GM15510 (cell line): ENCODE results near the gene KLHL14.

Experiments
- POLR2A ChIP-seq: IDR thresholded peaks from 3 replicates; pipeline ENCODE4 v1.6.1; 2011; ENCODE audit warnings: borderline replicate concordance; ENCODE audit not compliant: insufficient read length; ENCODE audit errors: extremely low read depth

The KLHL14 gene

DNA sequence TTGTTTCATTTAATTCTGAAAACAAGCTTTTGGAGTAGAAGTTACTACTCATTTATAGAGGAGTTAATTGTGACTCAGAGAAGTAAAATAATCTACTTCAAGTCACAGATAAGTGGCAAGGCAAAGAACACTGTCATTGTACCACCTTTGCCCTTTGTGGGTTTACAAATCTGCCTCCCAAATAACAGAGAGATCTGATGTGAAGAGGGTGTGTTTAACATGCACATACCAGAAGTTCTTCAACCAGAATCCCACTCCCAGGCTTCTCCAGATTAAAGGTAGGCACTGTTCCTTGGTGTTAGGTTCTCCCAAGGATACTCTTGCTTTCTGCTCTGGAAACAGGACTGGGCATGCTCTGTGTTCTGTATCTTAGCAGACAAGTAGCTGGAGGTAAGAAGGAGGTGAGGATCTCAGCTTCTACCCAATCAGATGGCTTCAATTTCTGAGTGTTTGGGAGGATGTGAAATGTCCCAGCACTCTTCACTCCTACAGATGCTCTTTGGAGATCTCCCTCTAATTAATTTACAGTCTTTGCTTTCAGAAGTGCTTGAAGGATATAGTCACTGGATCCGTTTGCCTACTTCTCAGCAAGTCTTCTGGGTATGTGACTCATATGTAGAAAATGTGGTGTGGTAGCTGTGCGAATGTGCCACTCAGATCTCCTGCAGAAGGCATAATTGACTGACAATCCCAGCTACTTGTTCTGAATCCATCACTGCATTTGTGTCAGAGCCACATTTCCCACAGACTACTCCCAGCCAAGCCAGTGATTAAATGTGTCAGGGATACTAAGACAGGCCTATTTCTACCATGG, 111.1 kb downstream of the KLHL14 start:
- no peak for TF ChIP-seq POLR2A

DNA sequence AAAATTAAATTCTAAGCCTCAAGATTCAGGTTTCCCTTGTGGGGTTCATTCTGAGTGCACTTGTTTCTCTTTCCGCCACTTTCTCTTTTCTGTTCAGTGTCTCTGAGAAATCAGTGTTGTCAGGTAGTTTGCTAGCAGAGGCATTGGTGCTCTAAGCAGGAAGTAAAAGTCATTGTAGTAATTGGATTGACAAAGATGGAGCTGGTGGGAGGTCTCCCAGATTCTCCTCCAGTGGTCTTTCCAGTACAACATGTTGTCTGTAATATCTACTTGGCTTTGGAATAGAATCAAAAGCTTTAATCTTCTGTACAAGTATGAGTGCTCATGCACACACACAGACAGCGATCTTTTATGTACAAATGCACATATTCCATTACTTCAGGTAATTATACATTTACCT, 135.6 kb downstream of the KLHL14 start:
- TF ChIP-seq POLR2A: no peak

DNA sequence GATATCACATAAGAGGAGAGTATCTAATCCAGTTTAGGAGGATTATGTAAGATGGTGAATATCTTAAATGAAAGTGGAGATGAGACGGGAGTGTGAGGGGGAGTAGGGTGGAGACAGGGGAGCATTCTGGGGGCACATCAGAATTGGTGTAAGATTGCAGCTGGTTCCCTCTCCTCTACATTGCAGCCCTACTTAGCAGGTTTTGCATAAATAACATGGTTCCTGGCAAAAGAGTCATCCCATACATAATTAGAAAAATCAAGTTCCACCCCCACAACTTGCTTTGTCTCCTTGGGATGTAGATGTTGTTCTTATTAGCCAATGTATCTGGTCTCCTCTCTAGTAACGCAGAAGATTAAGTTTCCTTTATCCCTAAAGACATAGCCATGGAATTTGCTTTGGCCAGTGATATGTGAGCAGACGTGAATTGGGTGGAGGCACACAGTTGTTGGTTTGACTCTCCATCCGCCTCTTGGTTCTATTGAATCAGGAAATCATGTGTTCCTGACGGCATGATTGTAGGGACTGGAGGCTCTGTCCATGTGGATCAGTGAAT, 137.9 kb downstream of the KLHL14 start:
- no peak for TF ChIP-seq POLR2A

DNA sequence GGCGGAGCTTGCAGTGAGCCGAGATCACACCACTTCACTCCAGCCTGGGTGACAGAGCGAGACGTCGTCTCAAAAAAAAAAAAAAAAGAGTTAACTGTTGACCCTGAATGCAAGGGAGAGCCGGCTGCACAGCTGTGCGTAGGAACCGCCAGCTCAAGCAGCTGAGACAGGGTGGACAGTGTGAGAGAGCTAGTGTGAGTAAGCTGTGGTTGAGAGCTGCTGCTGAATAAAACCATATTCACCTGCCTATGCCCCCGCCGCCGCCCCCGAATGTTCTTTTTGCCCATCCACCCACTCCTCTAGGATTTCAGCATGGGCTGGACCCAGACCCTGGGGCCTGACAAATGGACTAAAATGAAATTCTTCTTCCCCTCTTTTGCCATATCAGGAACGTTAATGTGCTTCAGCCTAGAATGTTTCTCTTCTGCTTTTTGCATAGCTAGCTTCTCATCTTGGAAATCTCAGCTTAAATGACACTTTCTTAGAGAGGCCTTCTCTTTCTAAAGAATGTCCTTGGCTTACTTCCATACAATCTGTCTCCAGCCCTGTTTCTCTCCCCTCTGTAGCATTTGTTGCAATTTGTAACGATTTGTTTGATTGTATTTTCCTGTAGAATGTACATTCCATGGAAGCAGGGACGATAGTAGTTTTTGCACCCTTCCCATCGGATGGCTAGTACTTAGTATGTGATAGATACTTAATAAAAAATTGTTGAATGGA, 142.7 kb downstream of the KLHL14 start:
- no peak for TF ChIP-seq POLR2A

DNA sequence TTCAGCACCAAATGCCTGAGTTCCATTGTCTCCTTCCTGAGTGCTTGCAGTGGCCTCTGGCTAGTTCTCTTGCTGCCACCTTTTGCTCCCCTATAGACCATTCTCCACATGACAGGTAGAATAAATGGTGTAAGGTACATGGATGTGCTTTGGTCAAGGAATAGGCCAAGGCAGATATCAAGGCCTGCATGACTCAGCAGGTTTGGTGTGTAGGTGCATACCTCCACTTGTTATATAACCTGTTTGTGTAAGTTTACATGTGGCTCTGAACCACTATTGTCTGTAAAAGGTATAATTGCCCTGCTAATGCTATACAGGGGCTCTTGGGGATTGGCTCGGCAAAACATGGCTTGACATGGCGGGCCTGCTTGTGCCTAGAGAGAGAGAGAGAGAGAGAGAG, 143.5 kb downstream of the KLHL14 start:
- TF ChIP-seq POLR2A: no peak

DNA sequence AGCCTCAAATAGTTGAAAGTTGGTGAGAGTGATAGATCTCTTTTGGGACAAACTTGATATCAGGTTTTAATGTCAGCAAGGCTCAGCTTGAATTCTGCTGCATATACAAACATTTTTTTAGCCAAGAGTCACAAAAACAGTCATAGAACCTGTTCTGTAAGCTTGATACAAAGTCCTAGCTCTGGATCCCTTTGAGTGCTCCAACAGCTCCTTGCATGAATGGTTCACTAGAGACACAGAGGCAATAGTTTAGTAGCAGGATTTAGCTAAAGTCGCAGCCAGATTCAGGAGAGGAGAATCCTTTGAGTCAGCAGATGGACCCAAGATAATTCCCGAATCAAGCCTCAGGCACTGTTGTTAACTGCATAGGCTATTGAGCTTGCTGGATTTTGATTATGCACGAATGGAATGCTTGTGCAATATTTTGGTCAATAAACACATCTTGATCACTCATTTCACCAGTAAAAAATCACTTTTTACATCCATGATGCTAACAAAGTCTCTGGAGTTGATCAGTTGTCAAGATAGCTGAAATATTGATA, 148.6 kb downstream of the KLHL14 start:
- no peak for TF ChIP-seq POLR2A

DNA sequence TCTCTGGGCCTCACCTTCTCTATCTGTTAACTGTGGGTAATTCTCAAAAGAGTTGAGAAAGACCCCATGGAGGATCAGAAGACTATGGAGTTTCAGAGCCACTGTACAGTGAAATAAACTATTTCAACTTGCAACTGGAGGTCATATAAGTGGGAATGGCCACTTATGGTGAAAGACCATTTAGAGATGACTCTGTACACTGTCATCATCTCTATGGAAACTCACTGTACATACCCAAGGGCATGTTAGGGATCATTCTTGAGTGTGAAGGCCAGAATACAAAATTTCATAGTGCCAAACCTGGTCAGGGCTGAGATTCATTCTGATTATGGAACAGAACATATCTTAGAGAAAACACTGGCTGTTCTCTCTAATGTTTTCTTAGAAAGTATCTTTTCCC, 149.3 kb downstream of the KLHL14 start:
- TF ChIP-seq POLR2A: no peak
